SIG-M5 treated with dmso at 0.1 percent for 504 hours (cell line): ENCODE measurements around the gene MYO9A.
"Not testable (repeated sequence)": the region's sequence is repeated elsewhere in the genome, so short reads cannot be mapped to it uniquely, and the experiment has no call there.

Experiments
- DNase-seq: peaks from one replicate; lab custom pipeline; 2025; ENCODE audit not compliant: unreplicated experiment; lab: John Stamatoyannopoulos, UW

The MYO9A gene

DNA sequence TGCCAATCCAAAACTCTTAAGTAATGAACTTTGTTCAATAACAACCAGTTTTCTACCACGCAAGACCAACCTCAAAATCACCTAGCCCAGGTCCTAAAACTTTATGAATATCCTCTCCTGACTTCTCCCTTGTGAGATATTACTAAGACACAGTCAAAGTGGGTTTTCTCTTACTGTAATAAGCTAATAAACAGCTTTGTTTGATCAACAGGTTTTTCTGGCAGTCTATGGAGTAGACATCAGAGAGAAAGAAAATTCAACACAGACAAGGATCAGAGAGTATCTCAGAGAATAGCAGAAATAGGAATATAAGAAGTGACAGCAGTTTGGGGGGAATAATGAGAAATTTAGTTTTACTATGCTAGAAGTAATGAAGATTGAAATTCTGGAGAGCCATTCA is 228.0 kb downstream of the MYO9A start:
- DNase-seq = no peak

- no peak for DNase-seq
These were observed 228.6 kb downstream of the MYO9A start for GRCh38 chr15:71889385-71889784.

- no peak for DNase-seq
These were observed 229.2 kb downstream of the MYO9A start for GRCh38 chr15:71888797-71889196.

GRCh38 chr15:71885390-71885789 is 232.6 kb downstream of the MYO9A start:
- DNase-seq = no peak

GRCh38 chr15:71883447-71883846 is 234.5 kb downstream of the MYO9A start:
- no peak for DNase-seq

- no peak for DNase-seq
These were observed 237.7 kb downstream of the MYO9A start for GRCh38 chr15:71880276-71880675.

GRCh38 chr15:71874245-71874644 is 243.7 kb downstream of the MYO9A start:
- DNase-seq = no peak

GRCh38 chr15:71858232-71858631 is 259.7 kb downstream of the MYO9A start:
- not testable (repeated sequence) for DNase-seq

DNA sequence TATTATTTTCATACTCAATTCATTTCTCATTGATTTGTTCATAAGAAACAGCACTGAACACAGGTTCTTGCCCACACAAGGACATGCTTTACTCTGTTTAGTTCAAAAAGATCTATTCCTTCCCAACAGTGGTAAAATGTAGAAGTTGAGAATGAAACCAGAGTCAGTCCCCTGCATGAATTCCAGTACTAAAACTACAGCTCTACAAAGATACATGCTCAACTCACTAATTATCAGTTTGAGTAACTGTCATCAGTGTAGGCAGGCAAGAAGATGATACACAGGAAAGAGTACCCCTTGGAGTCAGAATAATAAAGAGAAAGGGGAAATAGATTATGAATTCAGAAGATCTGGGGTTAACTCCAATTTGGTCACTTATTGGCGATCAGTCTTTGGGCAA is 264.4 kb downstream of the MYO9A start:
- DNase-seq = no peak

- no peak for DNase-seq
These were observed 273.0 kb downstream of the MYO9A start for GRCh38 chr15:71844916-71845315.

GRCh38 chr15:71841563-71841962 is 276.4 kb downstream of the MYO9A start:
- no peak for DNase-seq

- no peak for DNase-seq
These were observed 287.0 kb downstream of the MYO9A start for GRCh38 chr15:71830981-71831380.

GRCh38 chr15:71826196-71826595 is 291.8 kb downstream of the MYO9A start:
- DNase-seq = no peak

- DNase-seq = no peak
These were observed 292.8 kb downstream of the MYO9A start for GRCh38 chr15:71825021-71825730.

DNA sequence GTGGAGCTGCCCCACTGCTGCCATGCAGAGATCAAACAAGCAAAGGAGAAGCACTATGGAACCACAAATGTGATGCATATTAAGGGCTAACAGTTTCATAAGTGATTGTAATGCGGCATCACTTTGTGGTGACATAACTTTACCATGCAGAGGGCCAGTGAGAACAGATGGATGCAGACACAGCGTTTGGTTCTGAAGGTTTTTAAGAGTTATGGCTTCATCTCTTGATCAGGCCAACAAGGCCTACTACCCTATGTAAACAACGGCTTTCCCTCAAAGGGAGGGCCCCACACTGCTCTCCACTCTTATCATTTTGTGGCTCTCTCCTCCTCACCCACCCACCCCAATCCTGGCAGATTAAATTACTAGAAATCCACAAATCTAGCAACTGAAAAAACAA is 294.1 kb downstream of the MYO9A start:
- DNase-seq = no peak

GRCh38 chr15:71822890-71823630 is 294.9 kb downstream of the MYO9A start:
- DNase-seq = no peak

GRCh38 chr15:71821547-71822129 is 296.3 kb downstream of the MYO9A start:
- no peak for DNase-seq

DNA sequence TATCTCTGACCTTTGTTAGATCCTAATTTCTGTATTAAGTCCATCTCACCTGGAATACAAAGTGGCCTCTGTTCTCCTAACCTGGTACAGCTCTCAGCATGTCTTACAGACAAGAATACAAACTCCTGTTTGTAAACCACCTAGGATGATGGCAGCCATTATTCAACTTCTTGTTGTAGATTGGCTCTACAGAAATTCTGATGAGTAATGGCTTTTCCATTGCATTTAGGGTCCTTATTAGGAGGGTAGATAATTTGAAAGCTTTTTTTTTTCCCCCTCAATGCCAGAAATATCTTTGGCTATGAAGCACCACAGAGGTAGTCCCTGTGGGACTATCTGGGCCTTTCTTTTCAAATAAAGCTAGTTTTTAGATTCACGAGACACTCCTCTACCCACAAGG is 297.8 kb downstream of the MYO9A start:
- DNase-seq = no peak

DNA sequence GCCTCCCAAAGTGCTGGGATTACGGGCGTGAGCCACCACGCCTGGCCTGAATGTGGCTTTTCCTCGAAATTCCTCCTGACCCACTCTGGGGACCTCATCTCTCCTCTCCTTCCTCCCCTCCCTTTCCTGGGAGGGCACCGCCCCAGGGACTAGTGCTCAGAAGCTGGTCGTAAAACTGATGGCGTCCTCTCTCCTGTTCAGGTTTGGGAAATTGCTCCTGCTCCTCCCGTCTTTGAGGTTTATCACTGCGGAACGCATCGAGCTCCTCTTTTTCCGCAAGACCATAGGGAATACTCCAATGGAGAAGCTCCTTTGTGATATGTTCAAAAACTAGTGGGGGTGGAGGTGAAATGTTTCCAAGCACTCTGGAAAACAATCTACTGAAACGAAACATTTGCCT is 300.6 kb downstream of the MYO9A start:
- no peak for DNase-seq

- no peak for DNase-seq
These were observed 302.6 kb downstream of the MYO9A start for GRCh38 chr15:71815301-71815700.

GRCh38 chr15:71813723-71814470 is 304.1 kb downstream of the MYO9A start:
- no peak for DNase-seq
